HG03378 (cell line): ENCODE results near the gene CNTN3.

ENCODE experiments used
- ATAC-seq: cut with Tn5 transposase; IDR thresholded peaks from one replicate; pipeline ENCODE4 v1.9.1; 2021; ENCODE audit warnings: mild to moderate bottlenecking, moderate library complexity; ENCODE audit not compliant: unreplicated experiment

The CNTN3 gene

GRCh38 chr3:74613060-74613459, 1.4 kb downstream of the CNTN3 start:
- ATAC-seq, result no peak

DNA sequence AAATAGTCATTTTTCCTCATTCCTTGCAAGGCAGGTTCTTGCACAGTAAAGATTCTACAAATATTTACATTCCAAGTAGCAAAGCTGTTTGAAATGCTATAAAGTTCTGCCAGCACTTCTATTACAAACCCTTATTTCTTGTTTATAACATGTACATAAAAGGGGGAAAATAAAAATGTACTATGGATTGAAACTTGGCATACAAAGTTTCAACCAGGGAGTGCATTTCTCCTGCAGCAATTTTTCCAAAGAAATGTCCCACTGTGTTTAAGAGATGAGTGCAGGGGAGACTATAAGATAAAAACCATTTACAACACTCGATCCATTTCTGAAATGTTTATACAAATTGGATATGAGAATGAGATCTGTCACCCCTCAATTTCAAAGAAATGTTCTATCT, 3.3 kb downstream of the CNTN3 start:
- no peak for ATAC-seq

DNA sequence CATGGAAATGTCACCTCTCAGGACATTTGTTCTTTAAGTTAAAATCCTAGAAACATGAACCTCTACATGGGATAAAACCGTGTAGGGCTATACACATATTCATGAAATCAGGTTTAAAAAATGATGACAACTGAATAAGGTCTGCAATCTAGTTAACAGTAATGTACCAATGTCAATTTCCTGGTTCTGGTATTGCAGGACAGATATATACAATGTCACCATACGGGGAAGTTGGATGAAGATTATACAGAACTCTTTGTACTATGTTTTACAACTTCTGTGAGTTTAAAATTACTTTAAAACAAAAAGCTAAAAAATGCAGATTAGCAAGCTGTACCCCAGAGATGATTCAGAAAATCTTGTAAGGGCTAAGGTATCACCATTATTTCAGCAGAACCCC, 6.7 kb downstream of the CNTN3 start:
- ATAC-seq, result no peak

GRCh38 chr3:74606996-74607395, 7.5 kb downstream of the CNTN3 start:
- ATAC-seq, result no peak

- no peak for ATAC-seq
These were observed 9.0 kb downstream of the CNTN3 start for GRCh38 chr3:74605437-74605836.

GRCh38 chr3:74603292-74603691, 11.2 kb downstream of the CNTN3 start:
- ATAC-seq, result no peak

GRCh38 chr3:74602471-74602870, 12.0 kb downstream of the CNTN3 start:
- ATAC-seq, result no peak

GRCh38 chr3:74601793-74602192, 12.7 kb downstream of the CNTN3 start:
- no peak for ATAC-seq

DNA sequence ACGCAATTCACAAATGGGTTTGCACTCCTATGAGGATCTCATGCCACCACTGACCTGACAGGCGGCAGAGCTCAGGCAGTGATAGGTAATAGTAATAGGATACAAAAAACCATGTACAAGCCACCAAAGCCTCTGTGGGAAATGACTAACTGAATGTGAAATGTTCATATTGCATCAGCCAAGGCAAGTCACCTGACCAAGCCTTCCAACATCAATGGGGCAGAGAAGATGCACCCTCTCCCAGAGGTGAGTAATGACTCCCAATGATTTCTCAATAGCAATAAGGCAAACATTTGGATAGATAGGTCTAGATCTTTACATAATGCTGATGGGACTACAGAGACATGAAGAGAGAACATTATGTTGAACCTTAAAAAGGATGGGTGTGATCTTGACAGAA, 14.9 kb downstream of the CNTN3 start:
- ATAC-seq, result no peak

GRCh38 chr3:74593152-74593551, 21.3 kb downstream of the CNTN3 start:
- no peak for ATAC-seq

GRCh38 chr3:74592359-74592758, 22.1 kb downstream of the CNTN3 start:
- no peak for ATAC-seq

- no peak for ATAC-seq
These were observed 22.5 kb downstream of the CNTN3 start for GRCh38 chr3:74591946-74592345.

DNA sequence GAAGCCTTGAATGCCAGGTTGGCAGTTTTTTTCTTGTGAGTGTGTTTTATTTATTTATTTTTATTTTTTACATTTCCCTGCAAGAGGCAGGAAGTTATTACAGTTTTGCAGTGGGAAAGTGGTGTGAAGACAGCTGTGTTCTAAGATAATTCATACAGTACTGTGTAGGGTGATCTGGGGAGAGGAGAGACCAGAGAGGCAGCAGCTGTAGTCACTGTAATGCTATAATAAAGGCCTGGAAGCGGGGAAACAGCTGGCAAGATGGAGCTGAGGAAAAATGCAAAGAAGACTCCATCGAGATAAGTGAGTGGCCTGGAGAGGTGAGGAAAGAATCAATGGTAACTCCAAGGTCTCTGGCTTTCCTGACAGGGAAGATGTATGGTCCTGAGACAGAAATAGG, 23.1 kb downstream of the CNTN3 start:
- ATAC-seq, result no peak

- no peak for ATAC-seq
These were observed 23.7 kb downstream of the CNTN3 start for GRCh38 chr3:74590620-74591262.

DNA sequence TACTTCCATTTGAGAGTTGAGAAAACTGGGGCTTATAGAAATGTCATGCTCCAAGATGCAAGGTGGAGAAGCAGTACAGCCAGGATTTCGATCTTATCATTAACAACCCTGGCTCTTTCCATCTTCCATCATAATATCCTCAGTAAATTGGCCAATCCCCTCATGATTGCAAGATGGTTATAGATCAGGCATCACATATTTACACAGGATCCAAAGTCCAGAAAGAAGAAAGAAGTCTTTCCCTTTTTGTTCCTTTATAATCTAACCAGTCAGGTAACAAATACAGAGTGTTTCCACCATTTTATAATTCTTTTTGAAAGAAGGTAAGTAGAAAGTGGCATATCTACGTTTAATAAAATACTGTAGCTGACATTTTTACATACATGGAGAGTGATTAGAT, 29.7 kb downstream of the CNTN3 start:
- ATAC-seq, result no peak

DNA sequence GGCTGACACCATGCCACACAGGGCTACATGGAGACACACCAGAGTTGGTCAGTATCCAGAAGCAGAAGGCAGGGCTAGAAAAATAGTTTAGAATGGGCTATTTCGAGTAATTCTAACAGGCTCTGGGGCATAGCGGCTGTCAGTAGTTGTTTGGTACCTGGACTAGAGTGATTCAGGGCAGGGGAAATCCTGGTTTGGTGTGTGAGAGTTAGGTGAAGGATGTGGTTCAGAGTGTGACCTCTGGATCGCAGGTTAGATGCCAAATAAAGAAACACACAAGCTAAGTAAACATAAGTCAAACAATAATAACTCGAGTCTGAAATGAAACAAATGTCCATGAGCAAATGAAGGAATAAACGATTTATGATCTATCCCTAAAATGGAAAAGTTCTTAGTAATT, 31.5 kb downstream of the CNTN3 start:
- ATAC-seq, result no peak

GRCh38 chr3:74575857-74576256, 38.6 kb downstream of the CNTN3 start:
- no peak for ATAC-seq

DNA sequence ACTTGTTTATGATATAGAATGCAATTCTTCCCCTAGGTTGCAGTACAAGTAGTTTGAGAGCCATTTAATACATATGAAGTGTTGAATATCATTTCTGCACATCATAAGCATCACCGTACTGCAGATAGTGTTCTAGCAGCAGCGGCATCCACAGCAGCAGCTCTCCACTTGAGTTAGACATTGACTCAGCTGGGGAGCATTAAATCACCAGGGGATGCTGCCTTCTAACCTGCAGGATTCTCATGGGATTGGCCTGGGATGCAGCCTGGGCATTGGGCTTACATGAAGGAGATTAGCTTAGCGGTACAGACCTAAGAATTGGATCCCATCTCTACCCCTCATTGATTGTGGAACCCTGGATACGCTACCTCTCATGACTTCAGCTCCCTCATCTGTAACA, 43.3 kb downstream of the CNTN3 start:
- ATAC-seq, result no peak
